ENCODE measurements around the gene TSPAN13.

The TSPAN13 gene

GRCh38 chr7:16753102-16753931 is at the start of gene TSPAN13:
Gene TSPAN13, plus strand, starts transcription at chr7:16753755. Its CDS starts 213 bp downstream, at chr7:16753968.
- Mint-ChIP-seq H3K27me3 (ENCODE audit: low read depth) (peaks cover 38% of the 10 kb centered on the region), H3K27ac (no peak within 1 kb of the TSS), H3K36me3 (ENCODE audit: low read depth) (no peaks in the 10 kb centered on the region), H3K9me3 (no peaks in the 10 kb centered on the region), H3K4me3 (peak within 1 kb of the TSS; percentile 78), H3K4me1 (ENCODE audit: low read depth) (peaks cover 11% of the 10 kb centered on the region)
- peak; percentile 75 for DNase-seq (ENCODE audit: low spot score)

- no peak overlapping the region for H3K27ac Mint-ChIP-seq
- H3K9me3 Mint-ChIP-seq = no peaks in the 10 kb centered on the region
- H3K4me1 Mint-ChIP-seq (ENCODE audit: low read depth) = peaks cover 7% of the 10 kb centered on the region
- DNase-seq (ENCODE audit: low spot score) = no peak
- H3K27me3 Mint-ChIP-seq (ENCODE audit: low read depth) = no peaks in the 10 kb centered on the region
- H3K4me3 Mint-ChIP-seq = no peak overlapping the region
- H3K36me3 Mint-ChIP-seq (ENCODE audit: low read depth) = peaks cover 35% of the 10 kb centered on the region
Observed at GRCh38 chr7:16708511-16708910, 45.0 kb upstream of the TSPAN13 start.

- peaks cover 32% of the 10 kb centered on the region for H3K36me3 Mint-ChIP-seq (ENCODE audit: low read depth)
- H3K4me1 Mint-ChIP-seq (ENCODE audit: low read depth) = peaks cover 7% of the 10 kb centered on the region
- H3K9me3 Mint-ChIP-seq = no peaks in the 10 kb centered on the region
- DNase-seq (ENCODE audit: low spot score) = no peak
- H3K27ac Mint-ChIP-seq = no peak overlapping the region
- no peaks in the 10 kb centered on the region for H3K27me3 Mint-ChIP-seq (ENCODE audit: low read depth)
- no peak overlapping the region for H3K4me3 Mint-ChIP-seq
Observed at GRCh38 chr7:16708980-16709379, 44.6 kb upstream of the TSPAN13 start.

- H3K4me3 Mint-ChIP-seq = no peak overlapping the region
- H3K27ac Mint-ChIP-seq = no peak overlapping the region
- H3K4me1 Mint-ChIP-seq (ENCODE audit: low read depth) = peaks cover 7% of the 10 kb centered on the region
- H3K9me3 Mint-ChIP-seq = no peaks in the 10 kb centered on the region
- no peak for DNase-seq (ENCODE audit: low spot score)
- H3K36me3 Mint-ChIP-seq (ENCODE audit: low read depth) = peaks cover 24% of the 10 kb centered on the region
- no peaks in the 10 kb centered on the region for H3K27me3 Mint-ChIP-seq (ENCODE audit: low read depth)
Observed at GRCh38 chr7:16710651-16711050, 42.9 kb upstream of the TSPAN13 start.

- Mint-ChIP-seq H3K4me1 (ENCODE audit: low read depth) (peaks cover 7% of the 10 kb centered on the region), H3K27ac (no peak overlapping the region), H3K36me3 (ENCODE audit: low read depth) (peaks cover 15% of the 10 kb centered on the region), H3K4me3 (no peak overlapping the region), H3K27me3 (ENCODE audit: low read depth) (no peaks in the 10 kb centered on the region), H3K9me3 (no peaks in the 10 kb centered on the region)
- DNase-seq (ENCODE audit: low spot score) = no peak
Observed at GRCh38 chr7:16711730-16712129, 41.8 kb upstream of the TSPAN13 start.

GRCh38 chr7:16712916-16713315 is 40.6 kb upstream of the TSPAN13 start:
- peaks cover 12% of the 10 kb centered on the region for H3K36me3 Mint-ChIP-seq (ENCODE audit: low read depth)
- H3K27me3 Mint-ChIP-seq (ENCODE audit: low read depth) = no peaks in the 10 kb centered on the region
- no peaks in the 10 kb centered on the region for H3K9me3 Mint-ChIP-seq
- H3K4me1 Mint-ChIP-seq (ENCODE audit: low read depth) = peaks cover 7% of the 10 kb centered on the region
- no peak overlapping the region for H3K27ac Mint-ChIP-seq
- no peak for DNase-seq (ENCODE audit: low spot score)
- H3K4me3 Mint-ChIP-seq = no peak overlapping the region

GRCh38 chr7:16715928-16716327 is 37.6 kb upstream of the TSPAN13 start:
- DNase-seq (ENCODE audit: low spot score) = no peak
- Mint-ChIP-seq H3K4me1 (ENCODE audit: low read depth) (peaks cover 4% of the 10 kb centered on the region), H3K4me3 (no peak overlapping the region), H3K27ac (no peak overlapping the region), H3K9me3 (no peaks in the 10 kb centered on the region), H3K36me3 (ENCODE audit: low read depth) (peaks cover 6% of the 10 kb centered on the region), H3K27me3 (ENCODE audit: low read depth) (no peaks in the 10 kb centered on the region)

GRCh38 chr7:16718111-16718656 is 35.4 kb upstream of the TSPAN13 start:
- no peak overlapping the region for H3K27ac Mint-ChIP-seq
- H3K4me1 Mint-ChIP-seq (ENCODE audit: low read depth) = no peaks in the 10 kb centered on the region
- H3K27me3 Mint-ChIP-seq (ENCODE audit: low read depth) = no peaks in the 10 kb centered on the region
- no peak for DNase-seq (ENCODE audit: low spot score)
- no peaks in the 10 kb centered on the region for H3K9me3 Mint-ChIP-seq
- no peak overlapping the region for H3K4me3 Mint-ChIP-seq
- H3K36me3 Mint-ChIP-seq (ENCODE audit: low read depth) = no peaks in the 10 kb centered on the region

- no peak overlapping the region for H3K4me3 Mint-ChIP-seq
- no peak for DNase-seq (ENCODE audit: low spot score)
- no peak overlapping the region for H3K27ac Mint-ChIP-seq
- H3K9me3 Mint-ChIP-seq = no peaks in the 10 kb centered on the region
- no peaks in the 10 kb centered on the region for H3K27me3 Mint-ChIP-seq (ENCODE audit: low read depth)
- H3K4me1 Mint-ChIP-seq (ENCODE audit: low read depth) = no peaks in the 10 kb centered on the region
- H3K36me3 Mint-ChIP-seq (ENCODE audit: low read depth) = no peaks in the 10 kb centered on the region
Observed at GRCh38 chr7:16719699-16720098, 33.9 kb upstream of the TSPAN13 start.

GRCh38 chr7:16721541-16721940 is 32.0 kb upstream of the TSPAN13 start:
- Mint-ChIP-seq H3K9me3 (no peaks in the 10 kb centered on the region), H3K27me3 (ENCODE audit: low read depth) (no peaks in the 10 kb centered on the region), H3K27ac (no peak overlapping the region), H3K4me3 (no peak overlapping the region), H3K36me3 (ENCODE audit: low read depth) (no peaks in the 10 kb centered on the region), H3K4me1 (ENCODE audit: low read depth) (no peaks in the 10 kb centered on the region)
- DNase-seq (ENCODE audit: low spot score) = no peak

GRCh38 chr7:16724344-16724743 is 29.2 kb upstream of the TSPAN13 start:
- H3K27ac Mint-ChIP-seq = no peak overlapping the region
- no peaks in the 10 kb centered on the region for H3K36me3 Mint-ChIP-seq (ENCODE audit: low read depth)
- H3K9me3 Mint-ChIP-seq = no peaks in the 10 kb centered on the region
- H3K4me3 Mint-ChIP-seq = no peak overlapping the region
- no peak for DNase-seq (ENCODE audit: low spot score)
- H3K27me3 Mint-ChIP-seq (ENCODE audit: low read depth) = no peaks in the 10 kb centered on the region
- no peaks in the 10 kb centered on the region for H3K4me1 Mint-ChIP-seq (ENCODE audit: low read depth)

- Mint-ChIP-seq H3K4me3 (no peak overlapping the region), H3K27ac (no peak overlapping the region), H3K9me3 (no peaks in the 10 kb centered on the region), H3K27me3 (ENCODE audit: low read depth) (no peaks in the 10 kb centered on the region), H3K4me1 (ENCODE audit: low read depth) (no peaks in the 10 kb centered on the region), H3K36me3 (ENCODE audit: low read depth) (no peaks in the 10 kb centered on the region)
- no peak for DNase-seq (ENCODE audit: low spot score)
Observed at GRCh38 chr7:16726189-16726588, 27.4 kb upstream of the TSPAN13 start.

GRCh38 chr7:16727736-16728135 is 25.8 kb upstream of the TSPAN13 start:
- no peaks in the 10 kb centered on the region for H3K9me3 Mint-ChIP-seq
- no peak overlapping the region for H3K27ac Mint-ChIP-seq
- H3K4me3 Mint-ChIP-seq = no peak overlapping the region
- no peaks in the 10 kb centered on the region for H3K4me1 Mint-ChIP-seq (ENCODE audit: low read depth)
- no peaks in the 10 kb centered on the region for H3K36me3 Mint-ChIP-seq (ENCODE audit: low read depth)
- DNase-seq (ENCODE audit: low spot score) = no peak
- H3K27me3 Mint-ChIP-seq (ENCODE audit: low read depth) = no peaks in the 10 kb centered on the region

- DNase-seq (ENCODE audit: low spot score) = no peak
- Mint-ChIP-seq H3K9me3 (no peaks in the 10 kb centered on the region), H3K4me3 (no peak overlapping the region), H3K27ac (no peak overlapping the region), H3K36me3 (ENCODE audit: low read depth) (no peaks in the 10 kb centered on the region), H3K4me1 (ENCODE audit: low read depth) (no peaks in the 10 kb centered on the region), H3K27me3 (ENCODE audit: low read depth) (no peaks in the 10 kb centered on the region)
Observed at GRCh38 chr7:16728811-16729210, 24.7 kb upstream of the TSPAN13 start.

GRCh38 chr7:16729541-16729940 is 24.0 kb upstream of the TSPAN13 start:
- Mint-ChIP-seq H3K9me3 (no peaks in the 10 kb centered on the region), H3K27me3 (ENCODE audit: low read depth) (no peaks in the 10 kb centered on the region), H3K27ac (no peak overlapping the region), H3K4me1 (ENCODE audit: low read depth) (peaks cover 4% of the 10 kb centered on the region), H3K4me3 (no peak overlapping the region), H3K36me3 (ENCODE audit: low read depth) (no peaks in the 10 kb centered on the region)
- DNase-seq (ENCODE audit: low spot score) = no peak
